Mesenteric fat pad (tissue), 1 donor: ENCODE data around the gene RHEX. TPM values are rescaled to one million over a fixed set of nuclear protein-coding genes. Genes with fewer than 3 reads are reported as not detected.

Experiments
- total RNA-seq: library from RNA; stranded (reverse); fragmentation: NEBNext Ultra II Directional; extraction: Animal tissue kit (Norgen Biotek cat#: 25700); gene quantifications from one replicate; pipeline ENCODE4 v1.2.1, GENCODE V29; 2021
- donor health status: DM: yes; HTN: yes; CAD: no.

RHEX gene
- total RNA-seq, 1 donor from 2014 or later = 2.2 TPM

Other genes with a start within 250 kb of the RHEX start
- gene SLC41A1, start 240.0 kb upstream of the RHEX start, total RNA-seq = 27.6 TPM
- gene PM20D1, start 203.0 kb upstream of the RHEX start, total RNA-seq = 0.29 TPM
- not detected for gene SLC26A9, start 109.7 kb upstream of the RHEX start, total RNA-seq
- 6.0 TPM for gene RAB7B, start 49.8 kb upstream of the RHEX start, total RNA-seq
- gene CTSE, start 29.3 kb upstream of the RHEX start, total RNA-seq = 0.35 TPM
- gene AVPR1B, start 64.2 kb downstream of the RHEX start, total RNA-seq = not detected
- 6.2 TPM for gene FAM72A, start 149.7 kb downstream of the RHEX start, total RNA-seq
- gene SRGAP2, start 150.4 kb downstream of the RHEX start, total RNA-seq = 91.2 TPM